ENCODE data around the gene SLC27A6.

Gene SLC27A6

GRCh38 chr5:129069292-129069691 is 104.0 kb downstream of the SLC27A6 start:
- no peak for DNase-seq

GRCh38 chr5:129073111-129073510 is 107.8 kb downstream of the SLC27A6 start:
- DNase-seq = no peak

- no peak for DNase-seq
These were observed 109.6 kb downstream of the SLC27A6 start for GRCh38 chr5:129074903-129075302.

- DNase-seq = no peak
These were observed 112.3 kb downstream of the SLC27A6 start for GRCh38 chr5:129077433-129078075.

- DNase-seq = no peak
These were observed 113.0 kb downstream of the SLC27A6 start for GRCh38 chr5:129078247-129078646.

- DNase-seq = no peak
These were observed 113.4 kb downstream of the SLC27A6 start for GRCh38 chr5:129078660-129079059.

- DNase-seq = no peak
These were observed 114.2 kb downstream of the SLC27A6 start for GRCh38 chr5:129079496-129079895.

- no peak for DNase-seq
These were observed 115.5 kb downstream of the SLC27A6 start for GRCh38 chr5:129080766-129081165.

GRCh38 chr5:129082225-129083136 is 117.2 kb downstream of the SLC27A6 start:
- no peak for DNase-seq

Measured in effector CD8-positive, alpha-beta T cell (primary cell).